ENCODE measurements around the gene DOK1. TPM values are rescaled to one million over a fixed set of nuclear protein-coding genes. Genes with fewer than 3 reads are reported as not detected.
"Not testable (repeated sequence)": the region's sequence is repeated elsewhere in the genome, so short reads cannot be mapped to it uniquely, and the experiment has no call there.

DOK1 gene
- total RNA-seq, 2 donors from 2014 or later = 27.4 to 34.4 TPM

- no peak overlapping the region for H3K4me3 Mint-ChIP-seq
Observed at GRCh38 chr2:74559912-74560311, 5.4 kb downstream of the DOK1 start.

GRCh38 chr2:74560591-74560990 lies 6.1 kb downstream of the DOK1 start:
- ATAC-seq = peak in 1 of 2 donors; percentile 7

More at GRCh38 chr2:74559912-74560311, 5.4 kb downstream of the DOK1 start:
- DNase-seq (ENCODE audit: low spot score) (no peak), ATAC-seq (no peak)
- Mint-ChIP-seq H3K27ac (no peak overlapping the region), H3K27me3 (peaks cover 15 to 22% of the 10 kb centered on the region in 2 donors), H3K36me3 (no peaks in the 10 kb centered on the region), H3K4me1 (ENCODE audit: low read depth in 2 of 2) (peaks cover 0 to 17% of the 10 kb centered on the region in 2 donors), H3K9me3 (no peaks in the 10 kb centered on the region)

GRCh38 chr2:74561022-74561421 lies 6.5 kb downstream of the DOK1 start:
- not testable (repeated sequence) for H3K9me3 Mint-ChIP-seq; H3K27ac Mint-ChIP-seq; H3K36me3 Mint-ChIP-seq; H3K4me3 Mint-ChIP-seq; DNase-seq (ENCODE audit: low spot score); ATAC-seq
- H3K4me1 Mint-ChIP-seq (ENCODE audit: low read depth in 2 of 2) = peaks cover 2 to 17% of the 10 kb centered on the region in 2 donors
- peaks cover 21 to 26% of the 10 kb centered on the region in 2 donors for H3K27me3 Mint-ChIP-seq

More at GRCh38 chr2:74560591-74560990, 6.1 kb downstream of the DOK1 start:
- DNase-seq (ENCODE audit: low spot score) = no peak
- peaks cover 17 to 22% of the 10 kb centered on the region in 2 donors for H3K27me3 Mint-ChIP-seq
- peaks cover 0 to 17% of the 10 kb centered on the region in 2 donors for H3K4me1 Mint-ChIP-seq (ENCODE audit: low read depth in 2 of 2)
- no peak overlapping the region for H3K4me3 Mint-ChIP-seq
- no peaks in the 10 kb centered on the region for H3K36me3 Mint-ChIP-seq
- H3K9me3 Mint-ChIP-seq = no peaks in the 10 kb centered on the region
- peak overlapping the region in 1 of 2 donors; percentile 53 for H3K27ac Mint-ChIP-seq

- no peak overlapping the region for H3K4me3 Mint-ChIP-seq
- no peaks in the 10 kb centered on the region for H3K9me3 Mint-ChIP-seq
- peak overlapping the region in 1 of 2 donors; percentile 5 for H3K27ac Mint-ChIP-seq
- ATAC-seq (peak in 1 of 2 donors; percentile 50), DNase-seq (ENCODE audit: low spot score) (no peak)
- H3K36me3 Mint-ChIP-seq = no peaks in the 10 kb centered on the region
- peaks cover 10 to 19% of the 10 kb centered on the region in 2 donors for H3K4me1 Mint-ChIP-seq (ENCODE audit: low read depth in 2 of 2)
- peaks cover 26 to 30% of the 10 kb centered on the region in 2 donors for H3K27me3 Mint-ChIP-seq
Observed at GRCh38 chr2:74562126-74562775, 7.7 kb downstream of the DOK1 start.

- H3K9me3 Mint-ChIP-seq = no peaks in the 10 kb centered on the region
- DNase-seq (ENCODE audit: low spot score) (no peak), ATAC-seq (no peak)
- H3K27ac Mint-ChIP-seq = no peak overlapping the region
- H3K27me3 Mint-ChIP-seq = peaks cover 35 to 36% of the 10 kb centered on the region in 2 donors
- no peak overlapping the region for H3K4me3 Mint-ChIP-seq
- H3K4me1 Mint-ChIP-seq (ENCODE audit: low read depth in 2 of 2) = peaks cover 10 to 19% of the 10 kb centered on the region in 2 donors
- H3K36me3 Mint-ChIP-seq = no peaks in the 10 kb centered on the region
Observed at GRCh38 chr2:74564222-74564621, 9.7 kb downstream of the DOK1 start.

- Mint-ChIP-seq H3K27me3 (peaks cover 32 to 36% of the 10 kb centered on the region in 2 donors), H3K9me3 (no peaks in the 10 kb centered on the region), H3K27ac (no peak overlapping the region), H3K4me3 (peak overlapping the region; percentile 4), H3K4me1 (ENCODE audit: low read depth in 2 of 2) (peaks cover 10% of the 10 kb centered on the region in 2 donors), H3K36me3 (no peaks in the 10 kb centered on the region)
- ATAC-seq (no peak), DNase-seq (ENCODE audit: low spot score) (no peak)
Observed at GRCh38 chr2:74566076-74566753, 11.7 kb downstream of the DOK1 start.

- ATAC-seq (no peak), DNase-seq (ENCODE audit: low spot score) (no peak)
- Mint-ChIP-seq H3K27me3 (peaks cover 27 to 32% of the 10 kb centered on the region in 2 donors), H3K4me1 (ENCODE audit: low read depth in 2 of 2) (peaks cover 9 to 10% of the 10 kb centered on the region in 2 donors), H3K4me3 (no peak overlapping the region), H3K9me3 (no peaks in the 10 kb centered on the region), H3K36me3 (no peaks in the 10 kb centered on the region), H3K27ac (no peak overlapping the region)
Observed at GRCh38 chr2:74566754-74567085, 12.2 kb downstream of the DOK1 start.

GRCh38 chr2:74567881-74568280 lies 13.4 kb downstream of the DOK1 start:
- Mint-ChIP-seq H3K27ac (no peak overlapping the region), H3K4me3 (no peak overlapping the region), H3K4me1 (ENCODE audit: low read depth in 2 of 2) (peaks cover 2 to 10% of the 10 kb centered on the region in 2 donors)

GRCh38 chr2:74569686-74570085 lies 15.2 kb downstream of the DOK1 start:
- Mint-ChIP-seq H3K4me1 (ENCODE audit: low read depth in 2 of 2) (peaks cover 14 to 22% of the 10 kb centered on the region in 2 donors), H3K36me3 (no peaks in the 10 kb centered on the region), H3K9me3 (peaks cover 9% of the 10 kb centered on the region), H3K27ac (no peak overlapping the region), H3K4me3 (no peak overlapping the region), H3K27me3 (peaks cover 14 to 21% of the 10 kb centered on the region in 2 donors)
- DNase-seq (ENCODE audit: low spot score) (no peak), ATAC-seq (no peak)

More at GRCh38 chr2:74567881-74568280, 13.4 kb downstream of the DOK1 start:
- DNase-seq (ENCODE audit: low spot score) (no peak), ATAC-seq (no peak)
- Mint-ChIP-seq H3K27me3 (peaks cover 21% of the 10 kb centered on the region in 2 donors), H3K9me3 (no peaks in the 10 kb centered on the region), H3K36me3 (no peaks in the 10 kb centered on the region)

GRCh38 chr2:74571058-74571457 lies 16.5 kb downstream of the DOK1 start:
- peaks cover 15 to 22% of the 10 kb centered on the region in 2 donors for H3K4me1 Mint-ChIP-seq (ENCODE audit: low read depth in 2 of 2)
- H3K27ac Mint-ChIP-seq = no peak overlapping the region
- DNase-seq (ENCODE audit: low spot score) = no peak
- H3K27me3 Mint-ChIP-seq = peaks cover 9 to 14% of the 10 kb centered on the region in 2 donors
- peak; percentile 73 to 83 for ATAC-seq
- H3K4me3 Mint-ChIP-seq = no peak overlapping the region
- H3K36me3 Mint-ChIP-seq = no peaks in the 10 kb centered on the region
- H3K9me3 Mint-ChIP-seq = peaks cover 9% of the 10 kb centered on the region

- DNase-seq (ENCODE audit: low spot score) (no peak), ATAC-seq (no peak)
- H3K36me3 Mint-ChIP-seq = no peaks in the 10 kb centered on the region
- no peak overlapping the region for H3K27ac Mint-ChIP-seq
- H3K9me3 Mint-ChIP-seq = peaks cover 9% of the 10 kb centered on the region
- H3K27me3 Mint-ChIP-seq = peaks cover 6 to 9% of the 10 kb centered on the region in 2 donors
- no peak overlapping the region for H3K4me3 Mint-ChIP-seq
- H3K4me1 Mint-ChIP-seq (ENCODE audit: low read depth in 2 of 2) = peaks cover 15 to 21% of the 10 kb centered on the region in 2 donors
Observed at GRCh38 chr2:74572178-74572925, 17.8 kb downstream of the DOK1 start.

GRCh38 chr2:74573747-74574562 lies 19.4 kb downstream of the DOK1 start:
- H3K4me1 Mint-ChIP-seq (ENCODE audit: low read depth in 2 of 2) = peaks cover 16 to 23% of the 10 kb centered on the region in 2 donors
- DNase-seq (ENCODE audit: low spot score) (no peak), ATAC-seq (peak; percentile 67 to 70)
- peak overlapping the region; percentile 55 to 84 for H3K27ac Mint-ChIP-seq
- no peaks in the 10 kb centered on the region for H3K27me3 Mint-ChIP-seq
- peaks cover 9% of the 10 kb centered on the region for H3K9me3 Mint-ChIP-seq
- H3K4me3 Mint-ChIP-seq = peak overlapping the region; percentile 53
- no peaks in the 10 kb centered on the region for H3K36me3 Mint-ChIP-seq

- DNase-seq (ENCODE audit: low spot score) = no peak
- H3K4me1 Mint-ChIP-seq (ENCODE audit: low read depth in 2 of 2) = peaks cover 16 to 23% of the 10 kb centered on the region in 2 donors
- H3K27me3 Mint-ChIP-seq = peaks cover 3 to 5% of the 10 kb centered on the region in 2 donors
Observed at GRCh38 chr2:74575320-74575719, 20.8 kb downstream of the DOK1 start.

More at GRCh38 chr2:74575320-74575719, 20.8 kb downstream of the DOK1 start:
- Mint-ChIP-seq H3K9me3 (peaks cover 9% of the 10 kb centered on the region), H3K4me3 (no peak overlapping the region), H3K36me3 (no peaks in the 10 kb centered on the region), H3K27ac (no peak overlapping the region)
- no peak for ATAC-seq

Data from natural killer cell treated with Interleukin-12 subunit alpha and Interleukin-12 subunit beta and Interleukin-15 and Interleukin-18, amount 100 ng/mL, for 72 hours (primary cell).